SK-N-SH treated with all-trans-retinoic acid at 6 μM for 48 hours (cell line): ENCODE measurements around the gene KANSL2.

ENCODE experiments used
- ARNTL ChIP-seq: fragments of 450-650 bp; formaldehyde crosslinking; IDR thresholded peaks from 2 replicates; pipeline ENCODE4 v1.5.0; 2020; ENCODE audit warnings: low read depth, mild to moderate bottlenecking, moderate library complexity, borderline replicate concordance
- CSDC2 ChIP-seq: fragments of 250-450 bp; sonication (Bioruptor Pico); IDR thresholded peaks from 2 replicates; pipeline ENCODE4 v1.5.0; 2020; ENCODE audit warnings: mild to moderate bottlenecking, moderate library complexity
- CSRNP3 ChIP-seq: fragments of 250-450 bp; sonication (Bioruptor Pico); IDR thresholded peaks from 2 replicates; pipeline ENCODE4 v1.5.1; 2021; ENCODE audit warnings: mild to moderate bottlenecking, moderate library complexity
- OSR1 ChIP-seq: fragments of 250-450 bp; sonication (Bioruptor Pico); IDR thresholded peaks from 2 replicates; pipeline ENCODE4 v1.8.0; 2022; ENCODE audit warnings: moderate library complexity, mild to moderate bottlenecking, inconsistent platforms
- PATZ1 ChIP-seq: fragments of 250-450 bp; sonication (Bioruptor Pico); IDR thresholded peaks from 2 replicates; pipeline ENCODE4 v1.8.0; 2020; ENCODE audit warnings: mild to moderate bottlenecking, moderate library complexity, borderline replicate concordance
- PPARA ChIP-seq: fragments of 250-450 bp; sonication (Bioruptor Pico); IDR thresholded peaks from 2 replicates; pipeline ENCODE4 v1.5.0; 2020; ENCODE audit warnings: mild to moderate bottlenecking, borderline replicate concordance
- RARB ChIP-seq: fragments of 250-450 bp; sonication (Bioruptor Pico); IDR thresholded peaks from 2 replicates; pipeline ENCODE4 v1.8.0; 2021; ENCODE audit warnings: mild to moderate bottlenecking, moderate library complexity
- SNAI2 ChIP-seq: fragments of 250-450 bp; sonication (Bioruptor Pico); IDR thresholded peaks from 2 replicates; pipeline ENCODE4 v1.5.0; 2020; ENCODE audit warnings: mild to moderate bottlenecking, moderate library complexity
- TCF4 ChIP-seq: fragments of 250-450 bp; sonication (Bioruptor Pico); IDR thresholded peaks from 2 replicates; pipeline ENCODE4 v1.8.0; 2021; ENCODE audit warnings: mild to moderate bottlenecking, moderate library complexity, borderline replicate concordance
- TSHZ2 ChIP-seq: fragments of 250-450 bp; sonication (Bioruptor Pico); IDR thresholded peaks from 2 replicates; pipeline ENCODE4 v1.5.0; 2020; ENCODE audit warnings: mild to moderate bottlenecking, moderate library complexity
- ZC3H10 ChIP-seq: fragments of 250-450 bp; sonication (Bioruptor Pico); IDR thresholded peaks from 2 replicates; pipeline ENCODE4 v1.5.1; 2021; ENCODE audit warnings: mild to moderate bottlenecking, moderate library complexity
- ZFP3 ChIP-seq: fragments of 250-450 bp; sonication (Bioruptor Pico); IDR thresholded peaks from 2 replicates; pipeline ENCODE4 v1.5.0; 2020; ENCODE audit warnings: mild to moderate bottlenecking, moderate library complexity
- ZNF70 ChIP-seq: fragments of 450-650 bp; formaldehyde crosslinking; IDR thresholded peaks from 2 replicates; pipeline ENCODE4 v1.5.0; 2020; ENCODE audit warnings: mild to moderate bottlenecking, moderate library complexity

GRCh38 chr12:48680861-48681260, 1.2 kb downstream of the KANSL2 start:
- TF ChIP-seq ZNF70 (CRISPR knock-in tag) (no peak), ZFP3 (CRISPR knock-in tag) (no peak), CSDC2 (CRISPR knock-in tag) (no peak), ZC3H10 (CRISPR knock-in tag) (no peak), TSHZ2 (no peak), ARNTL (CRISPR knock-in tag) (no peak), PPARA (CRISPR knock-in tag) (no peak), TCF4 (CRISPR knock-in tag) (no peak), RARB (CRISPR knock-in tag) (no peak), PATZ1 (CRISPR knock-in tag) (no peak), OSR1 (CRISPR knock-in tag) (no peak), CSRNP3 (CRISPR knock-in tag) (no peak), SNAI2 (no peak)
